HCT116 (cell line): Measurements from ENCODE around the gene SPTBN4. TPM values are rescaled to one million over a fixed set of nuclear protein-coding genes. Genes with fewer than 3 reads are reported as not detected.

Experiments
- ATAC-seq: fragments of 200-7000 bp; cut with Tn5 transposase; 2 replicates; pipeline ENCODE4 v1.9.1; 2020; ENCODE audit warnings: mild to moderate bottlenecking, moderate library complexity
- BruUV-seq: library from RNA; stranded (reverse); fragments of 400-500 nt; replicated peaks from 2 replicates; lab custom pipeline; 2021; lab: Mats Ljungman, UMichigan
- CTCF ChIA-PET: fragments of 300-600 bp; sonication (Branson Sonifier 250); formaldehyde crosslinking; loops from one replicate; lab custom pipeline; 2021; ENCODE audit warnings: antibody characterized with exemption; lab: Charles Lee
- POLR2A ChIA-PET: fragments of 300-600, 350-600 bp; sonication (Branson Sonifier 250); formaldehyde crosslinking; loops from one replicate; lab custom pipeline; 2021; ENCODE audit warnings: antibody characterized with exemption; lab: Charles Lee
- RAD21 ChIA-PET, 2 experiments: fragments of 300-600 bp; sonication (Branson Sonifier 250); formaldehyde crosslinking; loops; one replicate each; lab custom pipeline; 2023; ENCODE audit warnings: low total read pairs in 2 of 2; ENCODE audit not compliant: uncharacterized antibody in 2 of 2, unreplicated experiment in 2 of 2, low non-redundant PET in 1 of 2; lab: Charles Lee
- DNase-seq: peaks from one replicate; pipeline ENCODE4 v3.0.0-alpha.2; 2010; ENCODE audit warnings: low read depth, low spot score
- H2AFZ ChIP-seq: fragments of 200-600 bp; shearing (Covaris generic), sonication (generic); 2 replicates; pipeline ENCODE4 v1.6.1; 2017; ENCODE audit warnings: low read depth, mixed run types, mixed read lengths, antibody characterized with exemption, low read length; ENCODE audit not compliant: poor library complexity, severe bottlenecking
- H3K27ac ChIP-seq: 2 replicates; pipeline ENCODE4 v1.5.1; 2012; ENCODE audit warnings: low read depth, low read length
- H3K27me3 ChIP-seq: fragments of 200-600 bp; sonication (generic); 2 replicates; pipeline ENCODE4 v1.6.1; 2016; ENCODE audit warnings: mixed run types, low read length, mixed read lengths; ENCODE audit not compliant: insufficient read depth
- H3K36me3 ChIP-seq, 2 experiments: fragments of 200-500 bp in 1 of 2; fragments of 200-600 bp in 1 of 2; sonication (Bioruptor generic) in 1 of 2; sonication (generic) in 1 of 2; 2 replicates each; pipeline versions ENCODE4 v1.5.1 to v1.6.1; 2014 to 2016; ENCODE audit warnings: low read length in 2 of 2, inconsistent platforms in 1 of 2, mixed read lengths in 1 of 2, mixed run types in 1 of 2; ENCODE audit not compliant: insufficient read depth in 2 of 2, control insufficient read depth in 1 of 2
- H3K4me1 ChIP-seq, 2 experiments: fragments of 200-600 bp in 1 of 2; sonication (generic) in 1 of 2; 2 replicates each; pipeline versions ENCODE4 v1.5.1 to v1.6.1; 2012 to 2017; ENCODE audit warnings: low read length in 2 of 2, inconsistent platforms in 1 of 2, mild to moderate bottlenecking in 1 of 2, mixed read lengths in 1 of 2, mixed run types in 1 of 2, moderate library complexity in 1 of 2; ENCODE audit not compliant: insufficient read depth in 2 of 2, control insufficient read depth in 1 of 2
- H3K4me2 ChIP-seq: fragments of 200-600 bp; sonication (generic); 2 replicates; pipeline ENCODE4 v1.6.1; 2017; ENCODE audit warnings: mixed run types, low read length, mixed read lengths
- H3K4me3 ChIP-seq, 2 experiments: fragments of 200-600 bp in 1 of 2; sonication (generic) in 1 of 2; replicated peaks in 1 of 2; 2 replicates each; pipeline ENCODE4 v1.5.1; 2011 to 2016; ENCODE audit warnings: low read length in 2 of 2, control low read depth in 1 of 2, low read depth in 1 of 2, mild to moderate bottlenecking in 1 of 2, mixed read lengths in 1 of 2, mixed run types in 1 of 2
- H3K79me2 ChIP-seq: fragments of 200-600 bp; sonication (generic); 2 replicates; pipeline ENCODE4 v1.6.1; 2017; ENCODE audit warnings: mild to moderate bottlenecking, mixed run types, low read length, moderate library complexity, mixed read lengths; ENCODE audit not compliant: insufficient read depth
- H3K9ac ChIP-seq: fragments of 200-600 bp; sonication (generic); 2 replicates; pipeline ENCODE4 v1.6.1; 2016; ENCODE audit warnings: low read length, mixed read lengths
- H3K9me2 ChIP-seq: fragments of 200-600 bp; sonication (generic), shearing (Covaris generic); 2 replicates; pipeline ENCODE4 v1.6.1; 2017; ENCODE audit warnings: mixed run types, mild to moderate bottlenecking, moderate library complexity; ENCODE audit not compliant: insufficient read depth
- H3K9me3 ChIP-seq, 2 experiments: fragments of 200-500 bp in 1 of 2; fragments of 200-600 bp in 1 of 2; sonication (Bioruptor generic) in 1 of 2; sonication (generic) in 1 of 2; 2 replicates each; pipeline ENCODE4 v1.6.1; 2014 to 2017; ENCODE audit warnings: low read length in 2 of 2, mixed read lengths in 2 of 2, inconsistent platforms in 1 of 2, low read depth in 1 of 2, mild to moderate bottlenecking in 1 of 2, mixed run types in 1 of 2, moderate library complexity in 1 of 2; ENCODE audit not compliant: control insufficient read depth in 1 of 2, insufficient read depth in 1 of 2
- H4K20me1 ChIP-seq: fragments of 200-600 bp; sonication (generic), shearing (Covaris generic); 2 replicates; pipeline ENCODE4 v1.6.1; 2017; ENCODE audit warnings: mixed run types, mild to moderate bottlenecking, moderate library complexity; ENCODE audit not compliant: insufficient read depth
- CEBPB ChIP-seq: IDR thresholded peaks from 2 replicates; pipeline ENCODE4 v1.6.1; 2012; ENCODE audit warnings: low read depth
- EZH2phosphoT487 ChIP-seq: fragments of 200-600 bp; IDR thresholded peaks from 2 replicates; pipeline ENCODE4 v1.6.1; 2018; ENCODE audit warnings: antibody characterized with exemption, borderline replicate concordance
- FOSL1 ChIP-seq: IDR thresholded peaks from 2 replicates; pipeline ENCODE4 v1.6.1; 2012; ENCODE audit warnings: low read depth
- POLR2AphosphoS5 ChIP-seq: IDR thresholded peaks from 2 replicates; pipeline ENCODE4 v1.6.1; 2011; ENCODE audit warnings: mild to moderate bottlenecking, low read depth, low read length, moderate library complexity
- RAD21 ChIP-seq: IDR thresholded peaks from 2 replicates; pipeline ENCODE4 v1.6.1; 2012; ENCODE audit warnings: low read depth, mild to moderate bottlenecking
- SIN3A ChIP-seq: IDR thresholded peaks from 2 replicates; pipeline ENCODE4 v1.6.1; 2012; ENCODE audit warnings: low read depth
- TCF7L2 ChIP-seq: IDR thresholded peaks from 2 replicates; pipeline ENCODE4 v1.7.0; 2011; ENCODE audit warnings: borderline replicate concordance, inconsistent platforms; ENCODE audit not compliant: insufficient read depth, insufficient read length; ENCODE audit errors: extremely low read depth
- YY1 ChIP-seq: IDR thresholded peaks from 2 replicates; pipeline ENCODE4 v1.6.1; 2011; ENCODE audit warnings: low read length, low read depth, moderate library complexity, mild to moderate bottlenecking; ENCODE audit not compliant: insufficient replicate concordance; ENCODE audit errors: extremely low read depth
- ZFX ChIP-seq: fragments of 450-650 bp; IDR thresholded peaks from 2 replicates; pipeline ENCODE4 v1.6.1; 2017
- intact Hi-C: fragments of 100-400 bp; cut with micrococcal nuclease; formaldehyde crosslinking; loops from 2 replicates; pipeline ENCODE4 v1.10.0; 2022
- total RNA-seq: library from RNA; stranded (reverse); gene quantifications from one replicate; pipeline ENCODE4 v1.2.1, GENCODE V29; 2021; ENCODE audit not compliant: unreplicated experiment
- TF ChIP-seq, protein P1 (sequence below): IDR thresholded peaks from 2 replicates; pipeline ENCODE4 v1.6.1; 2011; ENCODE audit warnings: mild to moderate bottlenecking, low read length, moderate library complexity; ENCODE audit not compliant: insufficient replicate concordance; ENCODE audit errors: extremely low read depth
- TF ChIP-seq, protein P2 (sequence below), 3 experiments: fragments of 200-600 bp in 1 of 3; sonication (generic) in 1 of 3; IDR thresholded peaks in 2 of 3; conservative IDR thresholded peaks in 1 of 3; 2 replicates each; pipeline ENCODE4 v1.5.1; 2012 to 2017; ENCODE audit warnings: low read depth in 2 of 3, low read length in 2 of 3, antibody characterized with exemption in 1 of 3, borderline replicate concordance in 1 of 3, control low read depth in 1 of 3, mild to moderate bottlenecking in 1 of 3, mixed read lengths in 1 of 3, mixed run types in 1 of 3, moderate library complexity in 1 of 3; ENCODE audit not compliant: insufficient read depth in 1 of 3
- TF ChIP-seq, protein P3 (sequence below): IDR thresholded peaks from 2 replicates; pipeline ENCODE4 v1.6.1; 2012

SPTBN4 gene
- total RNA-seq, 1 experiment from 2014 or later, result 4.6 TPM

DNA sequence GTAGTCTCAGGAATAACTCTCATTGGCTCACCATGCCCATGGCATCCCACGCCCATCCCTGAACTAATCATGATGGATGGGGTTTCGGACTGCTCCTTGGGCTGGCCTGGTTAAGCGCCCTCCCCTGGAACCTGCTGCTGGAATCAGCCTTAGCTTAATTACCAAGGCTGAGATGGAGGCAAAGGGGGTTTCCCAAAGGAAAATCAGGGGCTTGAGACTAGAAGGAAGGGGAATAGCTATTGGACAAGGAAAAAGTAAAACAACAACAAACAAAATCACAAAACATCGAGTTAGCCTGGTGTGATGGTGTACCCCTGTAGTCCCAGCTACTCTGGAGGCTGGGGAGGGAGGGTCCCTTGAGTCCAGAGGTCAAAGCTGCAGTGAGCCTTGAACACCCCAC lies 84.2 kb downstream of the SPTBN4 start:
- no TSS peak for BruUV-seq

More for the DNA sequence above, 84.2 kb downstream of the SPTBN4 start:
- no peak overlapping the region for H3K27ac ChIP-seq
- no peak overlapping the region for H3K4me3 ChIP-seq
- H3K9me2 ChIP-seq, result no peaks in the 10 kb centered on the region
- DNase-seq (no peak), ATAC-seq (no peak)
- ChIA-PET CTCF (interaction anchor here (1.0 kb wide), 1 partner anchor 48 kb away, joined by 3 read pairs; no protein-coding TSS in a partner anchor), RAD21 (no interaction called here), POLR2A (interaction anchor here (0.6 to 0.9 kb wide), 3 partner anchors 8 to 52 kb away, joined by 3 to 4 read pairs (median 3); no protein-coding TSS in a partner anchor)
- no peaks in the 10 kb centered on the region for H3K36me3 ChIP-seq
- intact Hi-C loops, result no loop called here
- no peak overlapping the region for H3K4me2 ChIP-seq
- H4K20me1 ChIP-seq, result no peaks in the 10 kb centered on the region
- no peaks in the 10 kb centered on the region; a peak in 1 of 4 replicates for H3K9me3 ChIP-seq
- H2AFZ ChIP-seq, result no peak overlapping the region
- no peak for TF ChIP-seq TCF7L2
- TF ChIP-seq, protein P1, sequence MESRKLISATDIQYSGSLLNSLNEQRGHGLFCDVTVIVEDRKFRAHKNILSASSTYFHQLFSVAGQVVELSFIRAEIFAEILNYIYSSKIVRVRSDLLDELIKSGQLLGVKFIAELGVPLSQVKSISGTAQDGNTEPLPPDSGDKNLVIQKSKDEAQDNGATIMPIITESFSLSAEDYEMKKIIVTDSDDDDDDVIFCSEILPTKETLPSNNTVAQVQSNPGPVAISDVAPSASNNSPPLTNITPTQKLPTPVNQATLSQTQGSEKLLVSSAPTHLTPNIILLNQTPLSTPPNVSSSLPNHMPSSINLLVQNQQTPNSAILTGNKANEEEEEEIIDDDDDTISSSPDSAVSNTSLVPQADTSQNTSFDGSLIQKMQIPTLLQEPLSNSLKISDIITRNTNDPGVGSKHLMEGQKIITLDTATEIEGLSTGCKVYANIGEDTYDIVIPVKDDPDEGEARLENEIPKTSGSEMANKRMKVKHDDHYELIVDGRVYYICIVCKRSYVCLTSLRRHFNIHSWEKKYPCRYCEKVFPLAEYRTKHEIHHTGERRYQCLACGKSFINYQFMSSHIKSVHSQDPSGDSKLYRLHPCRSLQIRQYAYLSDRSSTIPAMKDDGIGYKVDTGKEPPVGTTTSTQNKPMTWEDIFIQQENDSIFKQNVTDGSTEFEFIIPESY, result no peak
- TF ChIP-seq ZFX, result no peak
- TF ChIP-seq RAD21, result no peak
- TF ChIP-seq EZH2phosphoT487, result no peak
- TF ChIP-seq, protein P2, sequence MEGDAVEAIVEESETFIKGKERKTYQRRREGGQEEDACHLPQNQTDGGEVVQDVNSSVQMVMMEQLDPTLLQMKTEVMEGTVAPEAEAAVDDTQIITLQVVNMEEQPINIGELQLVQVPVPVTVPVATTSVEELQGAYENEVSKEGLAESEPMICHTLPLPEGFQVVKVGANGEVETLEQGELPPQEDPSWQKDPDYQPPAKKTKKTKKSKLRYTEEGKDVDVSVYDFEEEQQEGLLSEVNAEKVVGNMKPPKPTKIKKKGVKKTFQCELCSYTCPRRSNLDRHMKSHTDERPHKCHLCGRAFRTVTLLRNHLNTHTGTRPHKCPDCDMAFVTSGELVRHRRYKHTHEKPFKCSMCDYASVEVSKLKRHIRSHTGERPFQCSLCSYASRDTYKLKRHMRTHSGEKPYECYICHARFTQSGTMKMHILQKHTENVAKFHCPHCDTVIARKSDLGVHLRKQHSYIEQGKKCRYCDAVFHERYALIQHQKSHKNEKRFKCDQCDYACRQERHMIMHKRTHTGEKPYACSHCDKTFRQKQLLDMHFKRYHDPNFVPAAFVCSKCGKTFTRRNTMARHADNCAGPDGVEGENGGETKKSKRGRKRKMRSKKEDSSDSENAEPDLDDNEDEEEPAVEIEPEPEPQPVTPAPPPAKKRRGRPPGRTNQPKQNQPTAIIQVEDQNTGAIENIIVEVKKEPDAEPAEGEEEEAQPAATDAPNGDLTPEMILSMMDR (IDR thresholded peaks at IDR 0.05 in 2 of 3, conservative IDR thresholded peaks at IDR 0.05 in 1 of 3; ENCODE audit: borderline replicate concordance in 1 of 3, insufficient read depth in 1 of 3, low read depth in 2 of 3, low read length in 2 of 3), result no peak
- no peak for TF ChIP-seq CEBPB
- TF ChIP-seq FOSL1, result no peak
- TF ChIP-seq POLR2AphosphoS5, result no peak
- TF ChIP-seq, protein P3, sequence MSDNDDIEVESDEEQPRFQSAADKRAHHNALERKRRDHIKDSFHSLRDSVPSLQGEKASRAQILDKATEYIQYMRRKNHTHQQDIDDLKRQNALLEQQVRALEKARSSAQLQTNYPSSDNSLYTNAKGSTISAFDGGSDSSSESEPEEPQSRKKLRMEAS, result no peak
- TF ChIP-seq YY1, result no peak
- TF ChIP-seq SIN3A, result no peak
- H3K9ac ChIP-seq, result no peak overlapping the region
- peaks cover 4 to 11% of the 10 kb centered on the region in 2 experiments for H3K4me1 ChIP-seq
- no peaks in the 10 kb centered on the region for H3K79me2 ChIP-seq
- no peaks in the 10 kb centered on the region for H3K27me3 ChIP-seq
